Uterus (tissue), 4 donors: ENCODE data around the gene NMT2. TPM values are rescaled to one million over a fixed set of nuclear protein-coding genes. Genes with fewer than 3 reads are reported as not detected.

ENCODE experiments used
- DNase-seq, 2 donors: peaks; one replicate each; pipeline ENCODE4 v3.0.0-alpha.2; 2019 to 2020
- H3K27ac ChIP-seq, 2 donors: fragments of 200-600 bp; sonication (generic); 1 replicate in 1 of 2; 2 replicates in 1 of 2; pipeline ENCODE4 v1.5.1; 2016 to 2018
- H3K27me3 ChIP-seq, 2 donors: fragments of 200-600 bp; sonication (generic); one replicate each; pipeline ENCODE4 v1.5.1; 2018 to 2019; ENCODE audit warnings: control low read depth in 1 of 2
- H3K36me3 ChIP-seq, 2 donors: fragments of 200-600 bp; sonication (generic); one replicate each; pipeline ENCODE4 v1.5.1; 2019; ENCODE audit warnings: control low read depth in 1 of 2
- H3K4me1 ChIP-seq, 2 donors: fragments of 200-600 bp; sonication (generic); one replicate each; pipeline ENCODE4 v1.5.1; 2018 to 2019; ENCODE audit warnings: control low read depth in 1 of 2
- H3K4me3 ChIP-seq, 2 donors: fragments of 200-600 bp; sonication (generic); 1 replicate in 1 of 2; 2 replicates in 1 of 2; pipeline ENCODE4 v1.5.1; 2018 to 2019; ENCODE audit warnings: mild to moderate bottlenecking in 1 of 2
- H3K9me3 ChIP-seq, 2 donors: fragments of 200-600 bp; sonication (generic); one replicate each; pipeline ENCODE4 v1.5.1; 2019; ENCODE audit warnings: control low read depth in 1 of 2
- CTCF ChIP-seq, 4 experiments: fragments of 200-600 bp in 2 of 4; fragments of 450-650 bp in 2 of 4; sonication (generic) in 2 of 4; IDR thresholded peaks; one replicate each; pipeline ENCODE4 v1.5.1; 2016 to 2019; ENCODE audit warnings: antibody characterized with exemption in 4 of 4, mild to moderate bottlenecking in 2 of 4, moderate library complexity in 1 of 4
- POLR2A ChIP-seq, 2 donors: fragments of 450-650 bp; IDR thresholded peaks; one replicate each; pipeline ENCODE4 v1.6.1; 2016; ENCODE audit warnings: antibody characterized with exemption in 2 of 2, mild to moderate bottlenecking in 1 of 2, moderate library complexity in 1 of 2
- intact Hi-C: fragments of 100-400 bp; cut with DNase I; formaldehyde crosslinking; loops from one replicate; pipeline ENCODE4 v1.15.1; 2023; ENCODE audit warnings: low total_unique reads
- total RNA-seq, 4 donors: library from RNA; depleted of rRNA in 3 of 4; stranded (reverse); fragments of >200 nt in 3 of 4; gene quantifications; one replicate each; pipeline versions ENCODE4 v1.1.0 to v1.2.4, GENCODE V29; 2014 to 2023
- donor health status: DM: yes; HTN: yes; CAD: no.

The NMT2 gene
- total RNA-seq, 4 donors from 2014 or later = 7.4 to 42.7 (median 35.5) TPM

- H3K27me3 ChIP-seq = no peaks in the 10 kb centered on the region
- H3K9me3 ChIP-seq = no peaks in the 10 kb centered on the region
- no peak for DNase-seq
- no peaks in the 10 kb centered on the region for H3K36me3 ChIP-seq
- H3K27ac ChIP-seq = no peak overlapping the region
- no peak overlapping the region for H3K4me3 ChIP-seq
- no peaks in the 10 kb centered on the region for H3K4me1 ChIP-seq
- TF ChIP-seq CTCF (IDR thresholded peaks at IDR 0.05) (no peak), POLR2A (IDR thresholded peaks at IDR 0.05) (no peak)
- intact Hi-C loops = no loop called here
These were observed 46.8 kb downstream of the NMT2 start for GRCh38 chr10:15121707-15122106.

- no peak overlapping the region for H3K4me3 ChIP-seq
- H3K27ac ChIP-seq = no peak overlapping the region
- no peaks in the 10 kb centered on the region for H3K9me3 ChIP-seq
- no peak for DNase-seq
- no peaks in the 10 kb centered on the region for H3K36me3 ChIP-seq
- H3K27me3 ChIP-seq = no peaks in the 10 kb centered on the region
- no peak for TF ChIP-seq POLR2A (IDR thresholded peaks at IDR 0.05)
- no peak for TF ChIP-seq CTCF (IDR thresholded peaks at IDR 0.05)
- intact Hi-C loops = no loop called here
- H3K4me1 ChIP-seq = no peaks in the 10 kb centered on the region
These were observed 48.0 kb downstream of the NMT2 start for GRCh38 chr10:15120523-15120922.

DNA sequence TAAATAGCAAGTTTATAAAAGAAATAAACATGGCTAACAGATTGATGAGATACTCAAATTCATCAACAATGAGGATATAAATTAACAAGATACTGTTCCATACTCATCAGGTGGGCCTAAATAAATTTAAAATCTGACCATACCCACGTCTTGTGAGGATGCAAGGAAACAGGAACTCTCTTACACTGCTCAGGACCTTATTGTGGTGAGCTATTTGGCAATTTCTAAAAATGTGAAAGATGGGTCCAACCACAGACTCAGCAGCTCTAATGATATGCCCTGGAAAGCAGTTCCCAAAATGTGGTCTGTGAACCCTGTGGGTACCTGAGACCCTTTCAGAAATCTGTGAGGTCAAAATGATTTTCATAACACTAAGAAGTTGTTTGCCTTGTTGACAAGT is 49.9 kb downstream of the NMT2 start:
- Histone ChIP-seq H3K4me1 (no peaks in the 10 kb centered on the region), H3K9me3 (no peaks in the 10 kb centered on the region), H3K4me3 (no peak overlapping the region), H3K27ac (no peak overlapping the region), H3K27me3 (no peaks in the 10 kb centered on the region), H3K36me3 (no peaks in the 10 kb centered on the region)
- intact Hi-C loops = no loop called here
- TF ChIP-seq CTCF (IDR thresholded peaks at IDR 0.05) = no peak
- TF ChIP-seq POLR2A (IDR thresholded peaks at IDR 0.05) = no peak
- no peak for DNase-seq

GRCh38 chr10:15116225-15116624 is 52.3 kb downstream of the NMT2 start:
- Histone ChIP-seq H3K27ac (no peak overlapping the region), H3K36me3 (no peaks in the 10 kb centered on the region), H3K4me1 (no peaks in the 10 kb centered on the region), H3K4me3 (no peak overlapping the region), H3K9me3 (no peaks in the 10 kb centered on the region), H3K27me3 (no peaks in the 10 kb centered on the region)
- TF ChIP-seq POLR2A (IDR thresholded peaks at IDR 0.05) (no peak), CTCF (IDR thresholded peaks at IDR 0.05) (no peak)
- intact Hi-C loops = no loop called here
- DNase-seq = no peak

DNA sequence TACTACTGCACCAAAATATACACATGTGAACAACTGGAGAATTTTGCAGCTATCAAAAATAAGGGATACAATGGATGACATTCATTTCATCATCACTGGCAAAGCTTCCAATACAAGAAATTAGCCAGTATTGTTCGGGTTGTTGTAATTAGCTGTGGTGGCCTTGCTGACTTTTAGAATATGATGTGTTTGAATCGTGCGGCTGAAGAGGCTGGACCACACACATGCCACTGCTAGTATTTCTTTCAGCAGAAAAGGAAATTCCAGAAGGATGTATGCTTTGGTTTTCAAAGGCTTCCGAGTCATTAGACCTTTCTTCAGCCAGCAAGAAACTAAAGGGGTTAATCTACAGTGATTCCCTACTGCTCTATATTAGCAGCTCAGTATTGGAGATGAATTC is 54.7 kb downstream of the NMT2 start:
- Histone ChIP-seq H3K27ac (no peak overlapping the region), H3K36me3 (no peaks in the 10 kb centered on the region), H3K9me3 (no peaks in the 10 kb centered on the region), H3K4me1 (no peaks in the 10 kb centered on the region), H3K27me3 (no peaks in the 10 kb centered on the region), H3K4me3 (no peak overlapping the region)
- intact Hi-C loops = no loop called here
- no peak for TF ChIP-seq CTCF (IDR thresholded peaks at IDR 0.05)
- no peak for TF ChIP-seq POLR2A (IDR thresholded peaks at IDR 0.05)
- no peak for DNase-seq
